ENCODE measurements around the gene SLC22A1. TPM values are rescaled to one million over a fixed set of nuclear protein-coding genes. Genes with fewer than 3 reads are reported as not detected.

Gene SLC22A1
- total and polyA plus RNA-seq, 2 experiments from 2014 or later, result 0.10 to 0.65 TPM

DNA sequence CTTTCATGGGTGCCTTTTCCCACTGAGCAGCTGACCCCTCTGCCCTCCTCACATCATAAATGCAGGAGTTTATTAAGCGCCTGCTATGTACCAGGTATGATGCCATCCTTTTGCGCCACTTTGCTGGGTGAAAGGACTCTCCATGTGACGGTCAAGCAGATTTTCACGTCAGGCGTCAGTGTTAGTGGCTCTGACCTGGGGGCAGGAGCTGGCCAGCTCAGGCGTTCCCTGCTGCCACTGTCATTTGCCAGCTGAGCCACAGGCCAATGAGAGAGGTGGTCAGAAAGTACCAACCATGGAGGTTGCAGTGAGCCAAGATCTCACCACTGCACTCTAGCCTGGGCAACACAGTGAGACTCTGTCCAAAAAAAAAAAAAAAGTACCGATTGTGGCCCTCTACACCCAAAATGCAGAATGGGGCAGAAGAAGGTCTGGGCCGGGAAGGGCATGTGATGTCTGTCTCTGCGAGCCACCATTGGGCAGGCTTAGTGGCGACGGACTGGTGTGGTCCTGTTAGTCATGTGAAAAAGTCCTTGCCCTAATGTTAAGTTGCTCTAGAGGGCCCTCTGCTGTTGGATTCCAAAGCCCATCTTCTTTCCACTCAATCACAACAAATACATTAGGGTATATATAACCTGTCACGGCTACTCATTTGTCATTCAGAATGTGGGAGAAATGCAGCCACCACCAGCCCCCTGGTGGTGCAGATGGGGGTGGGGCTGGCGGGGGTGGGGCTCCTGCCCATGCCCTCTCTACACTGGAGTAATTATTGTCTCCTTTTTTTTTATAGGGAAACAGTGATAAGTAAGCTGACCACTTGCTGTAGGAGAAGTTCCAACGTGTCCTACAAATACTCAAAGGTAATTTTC, 18.4 kb upstream of the SLC22A1 start (continued):
- TF ChIP-seq, protein P1, sequence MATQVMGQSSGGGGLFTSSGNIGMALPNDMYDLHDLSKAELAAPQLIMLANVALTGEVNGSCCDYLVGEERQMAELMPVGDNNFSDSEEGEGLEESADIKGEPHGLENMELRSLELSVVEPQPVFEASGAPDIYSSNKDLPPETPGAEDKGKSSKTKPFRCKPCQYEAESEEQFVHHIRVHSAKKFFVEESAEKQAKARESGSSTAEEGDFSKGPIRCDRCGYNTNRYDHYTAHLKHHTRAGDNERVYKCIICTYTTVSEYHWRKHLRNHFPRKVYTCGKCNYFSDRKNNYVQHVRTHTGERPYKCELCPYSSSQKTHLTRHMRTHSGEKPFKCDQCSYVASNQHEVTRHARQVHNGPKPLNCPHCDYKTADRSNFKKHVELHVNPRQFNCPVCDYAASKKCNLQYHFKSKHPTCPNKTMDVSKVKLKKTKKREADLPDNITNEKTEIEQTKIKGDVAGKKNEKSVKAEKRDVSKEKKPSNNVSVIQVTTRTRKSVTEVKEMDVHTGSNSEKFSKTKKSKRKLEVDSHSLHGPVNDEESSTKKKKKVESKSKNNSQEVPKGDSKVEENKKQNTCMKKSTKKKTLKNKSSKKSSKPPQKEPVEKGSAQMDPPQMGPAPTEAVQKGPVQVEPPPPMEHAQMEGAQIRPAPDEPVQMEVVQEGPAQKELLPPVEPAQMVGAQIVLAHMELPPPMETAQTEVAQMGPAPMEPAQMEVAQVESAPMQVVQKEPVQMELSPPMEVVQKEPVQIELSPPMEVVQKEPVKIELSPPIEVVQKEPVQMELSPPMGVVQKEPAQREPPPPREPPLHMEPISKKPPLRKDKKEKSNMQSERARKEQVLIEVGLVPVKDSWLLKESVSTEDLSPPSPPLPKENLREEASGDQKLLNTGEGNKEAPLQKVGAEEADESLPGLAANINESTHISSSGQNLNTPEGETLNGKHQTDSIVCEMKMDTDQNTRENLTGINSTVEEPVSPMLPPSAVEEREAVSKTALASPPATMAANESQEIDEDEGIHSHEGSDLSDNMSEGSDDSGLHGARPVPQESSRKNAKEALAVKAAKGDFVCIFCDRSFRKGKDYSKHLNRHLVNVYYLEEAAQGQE (IDR thresholded peaks at IDR 0.05; ENCODE audit: unreplicated experiment), result no peak

DNA sequence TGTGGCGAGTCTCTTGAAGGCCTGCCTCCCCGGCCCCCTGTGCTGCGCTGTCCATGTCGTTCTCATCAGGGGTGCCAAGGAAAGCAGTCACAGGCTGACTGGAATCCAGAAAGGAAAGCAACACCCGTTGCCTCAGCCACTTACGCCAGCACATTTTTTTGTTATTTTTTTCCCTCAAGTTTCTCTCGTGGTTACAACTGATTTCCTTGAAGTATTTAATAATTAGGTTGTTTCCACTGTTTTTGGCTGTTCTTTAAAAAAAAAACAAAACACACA, 17.9 kb upstream of the SLC22A1 start:
- H3K36me3 ChIP-seq (ENCODE audit: insufficient read depth), result peaks cover 4% of the 10 kb centered on the region
- TF ChIP-seq, protein P2, sequence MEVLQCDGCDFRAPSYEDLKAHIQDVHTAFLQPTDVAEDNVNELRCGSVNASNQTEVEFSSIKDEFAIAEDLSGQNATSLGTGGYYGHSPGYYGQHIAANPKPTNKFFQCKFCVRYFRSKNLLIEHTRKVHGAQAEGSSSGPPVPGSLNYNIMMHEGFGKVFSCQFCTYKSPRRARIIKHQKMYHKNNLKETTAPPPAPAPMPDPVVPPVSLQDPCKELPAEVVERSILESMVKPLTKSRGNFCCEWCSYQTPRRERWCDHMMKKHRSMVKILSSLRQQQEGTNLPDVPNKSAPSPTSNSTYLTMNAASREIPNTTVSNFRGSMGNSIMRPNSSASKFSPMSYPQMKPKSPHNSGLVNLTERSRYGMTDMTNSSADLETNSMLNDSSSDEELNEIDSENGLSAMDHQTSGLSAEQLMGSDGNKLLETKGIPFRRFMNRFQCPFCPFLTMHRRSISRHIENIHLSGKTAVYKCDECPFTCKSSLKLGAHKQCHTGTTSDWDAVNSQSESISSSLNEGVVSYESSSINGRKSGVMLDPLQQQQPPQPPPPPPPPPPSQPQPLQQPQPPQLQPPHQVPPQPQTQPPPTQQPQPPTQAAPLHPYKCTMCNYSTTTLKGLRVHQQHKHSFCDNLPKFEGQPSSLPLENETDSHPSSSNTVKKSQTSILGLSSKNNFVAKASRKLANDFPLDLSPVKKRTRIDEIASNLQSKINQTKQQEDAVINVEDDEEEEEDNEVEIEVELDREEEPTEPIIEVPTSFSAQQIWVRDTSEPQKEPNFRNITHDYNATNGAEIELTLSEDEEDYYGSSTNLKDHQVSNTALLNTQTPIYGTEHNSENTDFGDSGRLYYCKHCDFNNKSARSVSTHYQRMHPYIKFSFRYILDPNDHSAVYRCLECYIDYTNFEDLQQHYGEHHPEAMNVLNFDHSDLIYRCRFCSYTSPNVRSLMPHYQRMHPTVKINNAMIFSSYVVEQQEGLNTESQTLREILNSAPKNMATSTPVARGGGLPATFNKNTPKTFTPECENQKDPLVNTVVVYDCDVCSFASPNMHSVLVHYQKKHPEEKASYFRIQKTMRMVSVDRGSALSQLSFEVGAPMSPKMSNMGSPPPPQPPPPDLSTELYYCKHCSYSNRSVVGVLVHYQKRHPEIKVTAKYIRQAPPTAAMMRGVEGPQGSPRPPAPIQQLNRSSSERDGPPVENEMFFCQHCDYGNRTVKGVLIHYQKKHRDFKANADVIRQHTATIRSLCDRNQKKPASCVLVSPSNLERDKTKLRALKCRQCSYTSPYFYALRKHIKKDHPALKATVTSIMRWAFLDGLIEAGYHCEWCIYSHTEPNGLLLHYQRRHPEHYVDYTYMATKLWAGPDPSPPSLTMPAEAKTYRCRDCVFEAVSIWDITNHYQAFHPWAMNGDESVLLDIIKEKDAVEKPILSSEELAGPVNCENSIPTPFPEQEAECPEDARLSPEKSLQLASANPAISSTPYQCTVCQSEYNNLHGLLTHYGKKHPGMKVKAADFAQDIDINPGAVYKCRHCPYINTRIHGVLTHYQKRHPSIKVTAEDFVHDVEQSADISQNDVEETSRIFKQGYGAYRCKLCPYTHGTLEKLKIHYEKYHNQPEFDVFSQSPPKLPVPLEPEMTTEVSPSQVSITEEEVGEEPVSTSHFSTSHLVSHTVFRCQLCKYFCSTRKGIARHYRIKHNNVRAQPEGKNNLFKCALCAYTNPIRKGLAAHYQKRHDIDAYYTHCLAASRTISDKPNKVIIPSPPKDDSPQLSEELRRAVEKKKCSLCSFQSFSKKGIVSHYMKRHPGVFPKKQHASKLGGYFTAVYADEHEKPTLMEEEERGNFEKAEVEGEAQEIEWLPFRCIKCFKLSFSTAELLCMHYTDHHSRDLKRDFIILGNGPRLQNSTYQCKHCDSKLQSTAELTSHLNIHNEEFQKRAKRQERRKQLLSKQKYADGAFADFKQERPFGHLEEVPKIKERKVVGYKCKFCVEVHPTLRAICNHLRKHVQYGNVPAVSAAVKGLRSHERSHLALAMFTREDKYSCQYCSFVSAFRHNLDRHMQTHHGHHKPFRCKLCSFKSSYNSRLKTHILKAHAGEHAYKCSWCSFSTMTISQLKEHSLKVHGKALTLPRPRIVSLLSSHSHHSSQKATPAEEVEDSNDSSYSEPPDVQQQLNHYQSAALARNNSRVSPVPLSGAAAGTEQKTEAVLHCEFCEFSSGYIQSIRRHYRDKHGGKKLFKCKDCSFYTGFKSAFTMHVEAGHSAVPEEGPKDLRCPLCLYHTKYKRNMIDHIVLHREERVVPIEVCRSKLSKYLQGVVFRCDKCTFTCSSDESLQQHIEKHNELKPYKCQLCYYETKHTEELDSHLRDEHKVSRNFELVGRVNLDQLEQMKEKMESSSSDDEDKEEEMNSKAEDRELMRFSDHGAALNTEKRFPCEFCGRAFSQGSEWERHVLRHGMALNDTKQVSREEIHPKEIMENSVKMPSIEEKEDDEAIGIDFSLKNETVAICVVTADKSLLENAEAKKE (CRISPR knock-in tag; IDR thresholded peaks at IDR 0.05), result no peak
- TF ChIP-seq NANOG (IDR thresholded peaks at IDR 0.05; ENCODE audit: borderline replicate concordance), result no peak
- no peak for TF ChIP-seq STAT1 (IDR thresholded peaks at IDR 0.05; ENCODE audit: unreplicated experiment)
- TF ChIP-seq EZH2 (IDR thresholded peaks at IDR 0.05; ENCODE audit: low read depth, unreplicated experiment), result no peak
- no peak for TF ChIP-seq EZH2phosphoT487 (IDR thresholded peaks at IDR 0.05; ENCODE audit: unreplicated experiment)
- TF ChIP-seq CREB1 (CRISPR knock-in tag; IDR thresholded peaks at IDR 0.05; ENCODE audit: low read depth), result no peak
- TF ChIP-seq, protein P3, sequence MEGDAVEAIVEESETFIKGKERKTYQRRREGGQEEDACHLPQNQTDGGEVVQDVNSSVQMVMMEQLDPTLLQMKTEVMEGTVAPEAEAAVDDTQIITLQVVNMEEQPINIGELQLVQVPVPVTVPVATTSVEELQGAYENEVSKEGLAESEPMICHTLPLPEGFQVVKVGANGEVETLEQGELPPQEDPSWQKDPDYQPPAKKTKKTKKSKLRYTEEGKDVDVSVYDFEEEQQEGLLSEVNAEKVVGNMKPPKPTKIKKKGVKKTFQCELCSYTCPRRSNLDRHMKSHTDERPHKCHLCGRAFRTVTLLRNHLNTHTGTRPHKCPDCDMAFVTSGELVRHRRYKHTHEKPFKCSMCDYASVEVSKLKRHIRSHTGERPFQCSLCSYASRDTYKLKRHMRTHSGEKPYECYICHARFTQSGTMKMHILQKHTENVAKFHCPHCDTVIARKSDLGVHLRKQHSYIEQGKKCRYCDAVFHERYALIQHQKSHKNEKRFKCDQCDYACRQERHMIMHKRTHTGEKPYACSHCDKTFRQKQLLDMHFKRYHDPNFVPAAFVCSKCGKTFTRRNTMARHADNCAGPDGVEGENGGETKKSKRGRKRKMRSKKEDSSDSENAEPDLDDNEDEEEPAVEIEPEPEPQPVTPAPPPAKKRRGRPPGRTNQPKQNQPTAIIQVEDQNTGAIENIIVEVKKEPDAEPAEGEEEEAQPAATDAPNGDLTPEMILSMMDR (conservative IDR thresholded peaks at IDR 0.05; ENCODE audit: low read depth in 2 of 2), result no peak
- TF ChIP-seq POLR2AphosphoS5 (IDR thresholded peaks at IDR 0.05; ENCODE audit: low read depth), result no peak
- no peak for TF ChIP-seq ZNF331 (CRISPR knock-in tag; IDR thresholded peaks at IDR 0.05; ENCODE audit: low read depth)
- no peak for TF ChIP-seq ZNF114 (CRISPR knock-in tag; IDR thresholded peaks at IDR 0.05)
- no peak for TF ChIP-seq JUNB (IDR thresholded peaks at IDR 0.05; ENCODE audit: unreplicated experiment)
- no peaks in the 10 kb centered on the region for H3F3A ChIP-seq (replicated peaks; ENCODE audit: low read depth)
- H2AFZ ChIP-seq, result no peak overlapping the region
- H3K79me2 ChIP-seq (replicated peaks; ENCODE audit: insufficient read depth), result no peaks in the 10 kb centered on the region
- Mint-ChIP-seq H3K27ac (no peak overlapping the region), H3K27me3 (ENCODE audit: insufficient read depth, low read depth, poor library complexity) (peaks cover 1% of the 10 kb centered on the region), H3K9me3 (no peaks in the 10 kb centered on the region), H3K4me1 (peaks cover 5% of the 10 kb centered on the region), H3K36me3 (ENCODE audit: low read depth) (peaks cover 46% of the 10 kb centered on the region), H3K4me3 (no peak overlapping the region)
- no peak for ATAC-seq
- H3K4me2 ChIP-seq, result no peak overlapping the region
- no peaks in the 10 kb centered on the region for H3K4me1 ChIP-seq (ENCODE audit: insufficient read depth)
- H3K27ac ChIP-seq (ENCODE audit: low read depth), result no peak overlapping the region
- no peaks in the 10 kb centered on the region for H3K27me3 ChIP-seq (ENCODE audit: insufficient read depth)
- no peaks in the 10 kb centered on the region for H3K9me2 ChIP-seq (ENCODE audit: insufficient read depth)
- no peak for DNase-seq (ENCODE audit: low spot score)
- no peak overlapping the region for H3K4me3 ChIP-seq
- peaks cover 3% of the 10 kb centered on the region; the same call in 1 of the 2 replicates for H4K20me1 ChIP-seq (replicated peaks; ENCODE audit: insufficient read depth)

Measured in GM23338 (cell line).